ENCODE results near the gene JDP2.

The JDP2 gene

GRCh38 chr14:75434138-75434889 is 6.5 kb downstream of the JDP2 start:
- Histone ChIP-seq H3K27me3 (ENCODE audit: insufficient read depth, low read length, poor library complexity) (no peaks in the 10 kb centered on the region), H4K5ac (ENCODE audit: low read length) (no peak overlapping the region), H3K79me1 (ENCODE audit: low read length) (peaks cover 43% of the 10 kb centered on the region), H2BK5ac (ENCODE audit: low read length) (no peak overlapping the region), H3K27ac (ENCODE audit: low read depth, low read length) (no peak overlapping the region), H2BK15ac (replicated peaks; ENCODE audit: low read depth) (no peak overlapping the region), H3K4me1 (ENCODE audit: control insufficient read depth, low read depth, low read length) (peaks cover 7% of the 10 kb centered on the region), H3K4me3 (ENCODE audit: low read length) (no peak overlapping the region), H3K36me3 (ENCODE audit: control insufficient read depth, insufficient read depth, low read length) (peaks cover 15% of the 10 kb centered on the region), H2AK5ac (ENCODE audit: low read length) (no peak overlapping the region), H2BK120ac (ENCODE audit: low read depth, low read length) (no peak overlapping the region), H4K8ac (ENCODE audit: low read depth, low read length) (no peak overlapping the region), H3K4ac (ENCODE audit: low read depth, low read length) (no peak overlapping the region), H3K23ac (ENCODE audit: low read length) (no peak overlapping the region), H3K4me2 (ENCODE audit: low read length) (no peak overlapping the region), H3K9ac (ENCODE audit: low read length) (no peak overlapping the region), H3K79me2 (ENCODE audit: control insufficient read depth, insufficient read depth, low read length) (peaks cover 36% of the 10 kb centered on the region), H3K18ac (ENCODE audit: low read length) (no peak overlapping the region), H3K56ac (ENCODE audit: low read length) (no peak overlapping the region)
- no CpG with 5 or more reads among the region's 6 CpGs for WGBS (ENCODE audit: extremely low coverage, insufficient coverage, low lambda C conversion rate)
- no peak for DNase-seq

GRCh38 chr14:75434890-75435248 is 7.0 kb downstream of the JDP2 start:
- H3K56ac ChIP-seq (ENCODE audit: low read length) = no peak overlapping the region
- H3K79me1 ChIP-seq (ENCODE audit: low read length) = peaks cover 46% of the 10 kb centered on the region
- no CpG with 5 or more reads among the region's 9 CpGs for WGBS (ENCODE audit: extremely low coverage, insufficient coverage, low lambda C conversion rate)
- H2BK15ac ChIP-seq (replicated peaks; ENCODE audit: low read depth) = no peak overlapping the region
- H3K4me2 ChIP-seq (ENCODE audit: low read length) = no peak overlapping the region
- no peak overlapping the region for H3K27ac ChIP-seq (ENCODE audit: low read depth, low read length)
- no peak overlapping the region for H2AK5ac ChIP-seq (ENCODE audit: low read length)
- H3K36me3 ChIP-seq (ENCODE audit: control insufficient read depth, insufficient read depth, low read length) = peaks cover 18% of the 10 kb centered on the region
- peaks cover 31% of the 10 kb centered on the region for H3K79me2 ChIP-seq (ENCODE audit: control insufficient read depth, insufficient read depth, low read length)
- H2BK5ac ChIP-seq (ENCODE audit: low read length) = no peak overlapping the region
- H3K23ac ChIP-seq (ENCODE audit: low read length) = no peak overlapping the region
- no peak overlapping the region for H4K5ac ChIP-seq (ENCODE audit: low read length)
- H3K9ac ChIP-seq (ENCODE audit: low read length) = no peak overlapping the region
- H3K4me1 ChIP-seq (ENCODE audit: control insufficient read depth, low read depth, low read length) = peaks cover 4% of the 10 kb centered on the region
- H3K27me3 ChIP-seq (ENCODE audit: insufficient read depth, low read length, poor library complexity) = no peaks in the 10 kb centered on the region
- no peak overlapping the region for H3K18ac ChIP-seq (ENCODE audit: low read length)
- DNase-seq = no peak
- H3K4ac ChIP-seq (ENCODE audit: low read depth, low read length) = no peak overlapping the region
- H4K8ac ChIP-seq (ENCODE audit: low read depth, low read length) = no peak overlapping the region
- H3K4me3 ChIP-seq (ENCODE audit: low read length) = no peak overlapping the region
- H2BK120ac ChIP-seq (ENCODE audit: low read depth, low read length) = no peak overlapping the region

GRCh38 chr14:75435473-75435872 is 7.7 kb downstream of the JDP2 start:
- Histone ChIP-seq H2BK5ac (ENCODE audit: low read length) (no peak overlapping the region), H3K27ac (ENCODE audit: low read depth, low read length) (no peak overlapping the region), H2BK15ac (replicated peaks; ENCODE audit: low read depth) (no peak overlapping the region), H3K23ac (ENCODE audit: low read length) (no peak overlapping the region), H3K27me3 (ENCODE audit: insufficient read depth, low read length, poor library complexity) (no peaks in the 10 kb centered on the region), H3K36me3 (ENCODE audit: control insufficient read depth, insufficient read depth, low read length) (peaks cover 18% of the 10 kb centered on the region), H2BK120ac (ENCODE audit: low read depth, low read length) (no peak overlapping the region), H2AK5ac (ENCODE audit: low read length) (no peak overlapping the region), H3K79me1 (ENCODE audit: low read length) (peaks cover 43% of the 10 kb centered on the region), H3K56ac (ENCODE audit: low read length) (no peak overlapping the region), H4K5ac (ENCODE audit: low read length) (no peak overlapping the region), H3K79me2 (ENCODE audit: control insufficient read depth, insufficient read depth, low read length) (peaks cover 25% of the 10 kb centered on the region), H3K4me2 (ENCODE audit: low read length) (no peak overlapping the region), H3K4me3 (ENCODE audit: low read length) (no peak overlapping the region), H4K8ac (ENCODE audit: low read depth, low read length) (no peak overlapping the region), H3K9ac (ENCODE audit: low read length) (no peak overlapping the region), H3K18ac (ENCODE audit: low read length) (no peak overlapping the region), H3K4ac (ENCODE audit: low read depth, low read length) (no peak overlapping the region), H3K4me1 (ENCODE audit: control insufficient read depth, low read depth, low read length) (no peaks in the 10 kb centered on the region)
- WGBS (ENCODE audit: extremely low coverage, insufficient coverage, low lambda C conversion rate) = no CpG with 5 or more reads among the region's 6 CpGs
- no peak for DNase-seq

- no peak overlapping the region for H3K56ac ChIP-seq (ENCODE audit: low read length)
- H3K79me2 ChIP-seq (ENCODE audit: control insufficient read depth, insufficient read depth, low read length) = peaks cover 6% of the 10 kb centered on the region
- H2BK15ac ChIP-seq (replicated peaks; ENCODE audit: low read depth) = no peak overlapping the region
- H4K8ac ChIP-seq (ENCODE audit: low read depth, low read length) = no peak overlapping the region
- no CpG with 5 or more reads among the region's 14 CpGs for WGBS (ENCODE audit: extremely low coverage, insufficient coverage, low lambda C conversion rate)
- no peak overlapping the region for H3K27ac ChIP-seq (ENCODE audit: low read depth, low read length)
- no peak overlapping the region for H2BK120ac ChIP-seq (ENCODE audit: low read depth, low read length)
- H3K36me3 ChIP-seq (ENCODE audit: control insufficient read depth, insufficient read depth, low read length) = peaks cover 18% of the 10 kb centered on the region
- no peak overlapping the region for H3K9ac ChIP-seq (ENCODE audit: low read length)
- no peak overlapping the region for H3K4me2 ChIP-seq (ENCODE audit: low read length)
- no peak overlapping the region for H4K5ac ChIP-seq (ENCODE audit: low read length)
- H3K27me3 ChIP-seq (ENCODE audit: insufficient read depth, low read length, poor library complexity) = no peaks in the 10 kb centered on the region
- H3K23ac ChIP-seq (ENCODE audit: low read length) = no peak overlapping the region
- H2BK5ac ChIP-seq (ENCODE audit: low read length) = no peak overlapping the region
- no peak overlapping the region for H2AK5ac ChIP-seq (ENCODE audit: low read length)
- H3K4ac ChIP-seq (ENCODE audit: low read depth, low read length) = no peak overlapping the region
- H3K4me1 ChIP-seq (ENCODE audit: control insufficient read depth, low read depth, low read length) = peaks cover 2% of the 10 kb centered on the region
- H3K79me1 ChIP-seq (ENCODE audit: low read length) = peaks cover 24% of the 10 kb centered on the region
- no peak overlapping the region for H3K18ac ChIP-seq (ENCODE audit: low read length)
- no peak for DNase-seq
- no peak overlapping the region for H3K4me3 ChIP-seq (ENCODE audit: low read length)
Observed at GRCh38 chr14:75437201-75438143, 9.7 kb downstream of the JDP2 start.

- H3K9ac ChIP-seq (ENCODE audit: low read length) = no peak overlapping the region
- peaks cover 4% of the 10 kb centered on the region for H3K4me1 ChIP-seq (ENCODE audit: control insufficient read depth, low read depth, low read length)
- no peak for DNase-seq
- H3K56ac ChIP-seq (ENCODE audit: low read length) = no peak overlapping the region
- no peak overlapping the region for H2BK120ac ChIP-seq (ENCODE audit: low read depth, low read length)
- H3K4me2 ChIP-seq (ENCODE audit: low read length) = no peak overlapping the region
- no peak overlapping the region for H4K5ac ChIP-seq (ENCODE audit: low read length)
- no peaks in the 10 kb centered on the region for H3K27me3 ChIP-seq (ENCODE audit: insufficient read depth, low read length, poor library complexity)
- H4K8ac ChIP-seq (ENCODE audit: low read depth, low read length) = no peak overlapping the region
- peaks cover 4% of the 10 kb centered on the region for H3K79me2 ChIP-seq (ENCODE audit: control insufficient read depth, insufficient read depth, low read length)
- H3K36me3 ChIP-seq (ENCODE audit: control insufficient read depth, insufficient read depth, low read length) = peaks cover 16% of the 10 kb centered on the region
- H3K23ac ChIP-seq (ENCODE audit: low read length) = no peak overlapping the region
- no peak overlapping the region for H3K4me3 ChIP-seq (ENCODE audit: low read length)
- peaks cover 23% of the 10 kb centered on the region for H3K79me1 ChIP-seq (ENCODE audit: low read length)
- no peak overlapping the region for H2BK5ac ChIP-seq (ENCODE audit: low read length)
- no peak overlapping the region for H3K27ac ChIP-seq (ENCODE audit: low read depth, low read length)
- WGBS (ENCODE audit: extremely low coverage, insufficient coverage, low lambda C conversion rate) = no CpG with 5 or more reads among the region's 16 CpGs
- no peak overlapping the region for H3K4ac ChIP-seq (ENCODE audit: low read depth, low read length)
- H3K18ac ChIP-seq (ENCODE audit: low read length) = no peak overlapping the region
- no peak overlapping the region for H2AK5ac ChIP-seq (ENCODE audit: low read length)
- no peak overlapping the region for H2BK15ac ChIP-seq (replicated peaks; ENCODE audit: low read depth)
Observed at GRCh38 chr14:75438486-75439080, 10.8 kb downstream of the JDP2 start.
